Neural cell (in vitro differentiated cells): ENCODE results near the gene TOX2.

Experiments
- CTCF ChIP-seq: fragments of 450-650 bp; IDR thresholded peaks from 2 replicates; pipeline ENCODE4 v1.5.1; 2014; ENCODE audit warnings: antibody characterized with exemption, mild to moderate bottlenecking, moderate library complexity; ENCODE audit not compliant: poor library complexity, severe bottlenecking
- EZH2 ChIP-seq: fragments of 200-600, 300-800 bp; shearing (Covaris generic), sonication (generic); IDR thresholded peaks from 2 replicates; pipeline ENCODE4 v1.6.1; 2014; ENCODE audit warnings: antibody characterized with exemption, low read length, borderline replicate concordance, mild to moderate bottlenecking; ENCODE audit not compliant: insufficient read depth, poor library complexity, severe bottlenecking
- MXI1 ChIP-seq: fragments of 450-650 bp; conservative IDR thresholded peaks from 2 replicates; pipeline ENCODE4 v1.6.1; 2014; ENCODE audit warnings: antibody characterized with exemption, mild to moderate bottlenecking; ENCODE audit not compliant: poor library complexity, severe bottlenecking
- POLR2AphosphoS5 ChIP-seq: IDR thresholded peaks from 2 replicates; pipeline ENCODE4 v1.6.1; 2012
- RAD21 ChIP-seq: fragments of 450-650 bp; conservative IDR thresholded peaks from 2 replicates; pipeline ENCODE4 v1.6.1; 2014; ENCODE audit warnings: antibody characterized with exemption, mild to moderate bottlenecking, moderate library complexity
- SMC3 ChIP-seq: fragments of 450-650 bp; conservative IDR thresholded peaks from 2 replicates; pipeline ENCODE4 v1.6.1; 2014; ENCODE audit warnings: antibody characterized with exemption, mild to moderate bottlenecking, moderate library complexity; ENCODE audit not compliant: poor library complexity
- TAF1 ChIP-seq: IDR thresholded peaks from 2 replicates; pipeline ENCODE4 v1.6.1; 2012; ENCODE audit warnings: low read depth

- no peak for TF ChIP-seq CTCF
- no peak for TF ChIP-seq TAF1
- TF ChIP-seq SMC3, result no peak
- TF ChIP-seq RAD21, result no peak
- no peak for TF ChIP-seq EZH2
- TF ChIP-seq POLR2AphosphoS5, result no peak
- no peak for TF ChIP-seq MXI1
These were observed 195.3 kb downstream of the TOX2 start for GRCh38 chr20:44109951-44110361.
